Fibroblast of the conjunctiva (primary cell): ENCODE data around the gene ZNF101.

Experiments used
- DNase-seq: peaks from one replicate; pipeline ENCODE4 v3.0.0-alpha.2; 2010; ENCODE audit warnings: low read depth

ZNF101 gene

DNA sequence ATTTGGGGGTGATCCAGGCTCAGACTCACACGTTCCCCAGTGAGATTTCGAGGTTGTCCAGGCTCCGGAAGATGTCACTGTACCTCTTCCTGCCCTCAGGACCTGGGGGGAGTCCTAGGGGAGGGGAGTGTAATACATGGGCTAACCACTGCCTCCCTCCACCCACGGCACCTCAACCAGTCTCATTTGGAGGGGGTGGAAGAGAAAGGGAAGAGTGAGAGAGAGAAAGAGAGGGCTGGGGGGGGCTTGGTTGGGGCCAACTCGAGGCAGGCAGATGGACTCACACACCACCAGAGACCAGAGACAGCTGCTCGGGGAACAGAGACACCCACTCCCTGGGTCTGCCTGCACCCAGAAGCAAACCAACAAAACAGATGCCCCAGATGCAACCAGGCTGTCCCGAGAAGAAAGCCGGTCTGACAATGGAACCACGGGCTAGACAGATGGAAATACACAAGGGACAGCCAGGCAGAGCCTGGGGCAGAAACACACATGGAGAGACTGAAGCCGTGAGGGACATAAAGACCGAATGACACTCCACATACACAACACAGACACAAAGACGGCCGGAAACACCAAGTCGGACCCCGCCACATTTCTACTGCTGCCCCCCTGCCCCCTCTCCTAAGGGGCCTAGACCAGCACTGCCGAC is 26.0 kb upstream of the ZNF101 start:
- no peak for DNase-seq

DNA sequence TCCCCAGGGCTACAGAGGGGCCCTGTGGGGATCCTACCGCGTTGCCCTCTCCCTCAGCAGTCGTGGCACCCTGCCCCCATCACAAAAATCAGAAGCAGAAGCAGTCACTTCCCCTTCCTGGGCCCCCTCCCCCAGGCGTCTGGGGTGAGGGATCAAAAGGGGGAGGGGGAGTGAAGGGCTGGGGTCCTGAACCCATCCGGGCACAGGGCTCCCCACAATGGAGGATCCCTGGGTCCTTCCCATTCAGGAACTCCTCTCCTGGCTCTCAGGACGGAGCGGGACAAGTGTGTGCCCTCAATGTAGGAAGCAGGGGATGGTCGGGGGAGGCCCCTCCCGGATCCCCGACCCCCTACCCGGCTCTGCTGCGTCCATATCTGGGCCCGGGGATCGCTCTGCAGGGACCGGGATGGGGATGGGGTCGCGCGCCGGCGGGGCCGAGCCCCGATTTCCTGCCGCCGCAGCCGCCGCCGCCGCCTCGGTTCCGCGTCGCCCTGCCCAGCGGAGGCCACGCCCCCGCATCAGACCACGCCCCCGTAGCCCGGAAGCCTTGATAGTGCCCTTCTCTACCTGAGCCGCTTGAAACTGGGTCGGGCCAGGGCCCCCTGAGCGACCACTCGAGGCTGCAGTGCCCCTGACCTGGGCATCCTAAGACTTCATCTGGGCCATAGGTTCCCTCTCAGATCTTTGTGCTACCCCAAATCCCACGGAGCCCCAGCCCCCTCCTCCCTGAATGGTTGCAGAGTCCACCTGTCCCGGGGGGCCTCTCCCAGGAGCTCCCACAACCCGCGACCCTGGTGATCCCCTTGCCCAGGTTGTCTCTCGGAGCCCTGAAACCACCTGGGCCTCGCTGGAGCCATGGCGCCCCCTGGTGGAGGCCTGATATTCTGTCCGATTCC is 25.2 kb upstream of the ZNF101 start, which contains the start of gene GMIP:
GMIP (minus strand) TSS at position 500 of the 896 bp plus-strand sequence; CDS start at position 372, 128 bp downstream.
- no peak for DNase-seq

DNA sequence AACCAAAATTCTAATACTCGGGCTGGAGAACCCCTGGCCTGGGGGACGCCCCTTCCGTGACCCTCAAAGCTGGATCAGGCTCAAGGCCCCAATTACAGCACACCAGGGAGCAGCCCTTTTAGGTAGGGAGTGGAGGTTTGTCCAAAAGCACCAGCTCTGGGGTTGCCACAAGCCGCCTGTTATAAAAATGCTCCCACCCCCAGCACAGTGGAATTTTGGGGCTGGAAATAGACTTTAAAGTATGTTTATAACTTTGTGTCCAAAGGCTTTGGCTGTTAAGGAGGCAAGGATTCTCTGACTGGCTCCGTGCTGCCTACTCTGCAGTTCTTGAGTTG is 24.6 kb upstream of the ZNF101 start:
- DNase-seq, result no peak

DNA sequence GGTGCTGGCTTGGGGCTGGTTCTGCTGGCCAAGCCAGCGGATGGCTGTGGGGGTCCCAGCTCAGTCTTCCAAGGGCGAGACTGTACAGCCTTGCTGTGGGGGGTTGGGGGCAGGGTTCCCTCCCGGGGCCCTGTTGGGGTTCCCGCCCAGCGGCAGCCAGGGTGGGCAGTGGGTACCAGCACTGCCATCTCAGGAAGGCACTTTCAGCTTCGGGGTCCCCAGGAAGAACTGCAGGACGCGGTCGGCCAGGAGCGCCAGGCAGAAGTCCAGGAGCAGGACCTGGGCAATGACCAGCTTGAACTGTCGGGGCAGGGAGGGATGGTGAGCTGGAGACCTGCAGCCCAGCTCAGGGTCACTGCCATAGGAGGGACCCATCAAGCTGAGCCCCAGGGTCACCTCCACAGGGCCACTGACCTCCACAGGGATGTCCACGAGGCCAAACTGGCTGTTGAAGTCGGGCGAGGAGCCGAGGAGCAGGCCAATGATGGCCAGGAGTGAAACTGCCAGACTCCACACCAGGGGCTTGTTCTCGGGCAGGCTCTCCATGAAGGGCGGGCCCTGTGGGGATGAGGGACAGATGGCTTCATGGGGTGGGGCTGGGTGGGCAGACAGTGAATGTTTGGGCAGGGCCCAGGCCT is 23.3 kb upstream of the ZNF101 start:
- DNase-seq, result no peak

DNA sequence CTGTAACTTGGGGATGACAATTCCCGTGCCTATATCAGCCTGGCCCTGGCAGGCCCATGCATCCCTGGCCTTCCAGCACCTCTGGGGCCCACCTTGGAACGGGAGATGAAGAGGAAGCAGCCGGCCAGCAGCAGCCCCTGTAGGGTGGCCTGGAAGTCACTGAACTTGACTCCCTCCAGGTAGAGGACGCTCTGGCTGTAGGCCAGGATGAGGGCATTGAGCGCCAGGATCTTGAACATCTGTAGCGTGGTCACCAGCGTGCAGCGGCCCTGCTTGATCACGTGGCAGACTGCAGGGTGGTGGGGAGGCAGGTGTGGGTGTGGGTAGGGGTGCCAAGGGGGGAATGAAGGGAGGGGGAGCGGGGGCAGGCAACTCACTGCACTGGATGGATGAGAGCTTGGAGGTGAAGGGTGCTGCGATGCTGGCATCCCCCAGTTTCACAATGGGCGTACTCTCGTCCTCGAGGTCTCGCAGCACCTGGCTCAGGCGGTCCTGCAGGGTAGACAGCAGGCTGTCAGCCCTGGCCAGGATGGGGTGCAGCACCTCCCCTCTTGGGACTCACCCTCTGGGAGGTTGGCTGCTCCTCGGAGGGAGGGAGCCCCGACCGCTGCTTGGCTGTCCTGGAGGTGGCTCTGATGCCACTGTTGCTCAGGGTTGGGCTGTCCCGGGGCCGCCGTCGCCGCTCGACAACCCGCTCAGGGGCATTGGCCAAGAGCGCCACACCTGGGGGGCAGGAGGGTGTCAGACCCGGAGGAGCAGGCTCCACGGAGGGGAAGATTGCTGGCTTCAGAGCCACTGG is 21.4 kb upstream of the ZNF101 start:
- DNase-seq, result no peak

DNA sequence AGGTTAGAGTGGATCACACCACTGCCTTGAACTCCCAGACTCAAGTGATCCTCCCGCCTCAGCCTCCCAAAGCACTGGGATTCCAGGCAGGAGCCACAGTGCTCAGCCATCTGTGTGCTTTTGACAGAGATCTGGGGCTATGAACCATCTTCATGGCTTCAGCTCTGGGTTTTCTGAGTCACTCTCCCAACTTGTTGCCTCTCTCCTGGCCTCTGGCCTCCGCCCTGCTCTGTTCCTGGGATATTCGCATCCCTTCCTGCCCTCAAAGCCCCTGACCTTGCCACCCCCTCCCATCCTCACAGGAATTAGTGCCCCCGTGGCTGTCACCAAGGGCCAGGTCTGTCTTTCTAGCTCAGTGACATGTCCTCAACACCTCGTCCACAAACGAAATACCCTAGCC is 19.5 kb upstream of the ZNF101 start:
- DNase-seq, result no peak

DNA sequence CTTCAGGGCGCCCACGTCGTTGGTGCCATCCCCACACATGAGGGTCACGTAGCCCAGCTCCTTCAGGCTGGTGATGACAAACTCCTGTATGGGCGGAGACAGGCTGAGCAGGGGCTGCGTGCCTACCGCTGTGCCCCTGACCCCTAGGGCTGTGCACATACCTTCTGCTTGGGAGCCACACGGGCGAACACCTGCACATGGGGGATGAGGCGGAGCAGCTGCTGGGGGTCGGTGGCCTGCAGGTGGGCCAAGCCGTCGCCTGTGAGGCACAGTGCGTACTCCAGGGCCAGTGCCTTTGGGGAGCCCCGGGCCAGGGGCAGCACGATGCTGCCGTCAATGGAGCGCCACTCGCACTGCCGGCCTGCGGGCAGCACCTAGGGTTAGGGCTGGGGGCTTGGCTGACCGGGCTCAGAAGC is 19.1 kb upstream of the ZNF101 start:
- DNase-seq, result no peak

DNA sequence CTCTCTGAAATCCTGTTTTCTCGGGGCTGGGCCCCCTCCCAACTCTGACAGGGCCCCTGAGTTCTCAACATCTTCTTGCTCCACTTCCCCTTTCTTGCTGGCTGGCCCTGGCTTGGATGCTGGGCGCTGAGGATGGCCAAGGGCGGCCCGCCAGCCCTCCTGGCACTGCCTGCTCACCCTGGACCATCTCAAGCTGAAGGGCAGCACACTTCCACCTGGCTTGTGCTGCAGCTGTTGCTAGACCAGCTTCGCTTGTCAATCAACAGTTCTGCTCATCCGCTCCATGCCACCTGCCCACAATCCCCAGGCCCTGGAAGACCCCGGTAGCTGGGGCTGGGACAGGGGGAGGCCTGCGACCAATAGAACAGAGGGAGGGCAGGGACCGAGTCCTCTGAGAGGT is 18.3 kb upstream of the ZNF101 start:
- no peak for DNase-seq

DNA sequence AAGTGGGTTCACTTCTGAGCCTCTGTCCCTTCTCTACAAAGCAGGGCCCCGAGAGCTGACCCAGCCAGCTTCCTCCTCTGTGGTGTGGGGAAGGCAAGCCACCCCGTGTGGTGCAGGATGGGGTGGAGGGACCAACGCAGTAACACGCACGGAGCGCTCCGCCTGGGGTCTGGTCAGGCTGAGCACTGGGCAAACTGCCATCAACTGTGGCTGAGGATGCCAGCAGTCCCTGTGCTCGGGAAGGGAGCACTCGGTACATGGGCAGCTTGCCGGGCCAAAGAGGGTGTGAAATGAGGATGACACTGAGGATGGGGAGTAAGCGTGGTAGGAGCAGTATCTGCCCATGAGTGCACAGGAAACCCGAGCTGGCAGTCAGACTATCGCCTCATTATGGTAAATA is 17.6 kb upstream of the ZNF101 start:
- DNase-seq, result no peak

DNA sequence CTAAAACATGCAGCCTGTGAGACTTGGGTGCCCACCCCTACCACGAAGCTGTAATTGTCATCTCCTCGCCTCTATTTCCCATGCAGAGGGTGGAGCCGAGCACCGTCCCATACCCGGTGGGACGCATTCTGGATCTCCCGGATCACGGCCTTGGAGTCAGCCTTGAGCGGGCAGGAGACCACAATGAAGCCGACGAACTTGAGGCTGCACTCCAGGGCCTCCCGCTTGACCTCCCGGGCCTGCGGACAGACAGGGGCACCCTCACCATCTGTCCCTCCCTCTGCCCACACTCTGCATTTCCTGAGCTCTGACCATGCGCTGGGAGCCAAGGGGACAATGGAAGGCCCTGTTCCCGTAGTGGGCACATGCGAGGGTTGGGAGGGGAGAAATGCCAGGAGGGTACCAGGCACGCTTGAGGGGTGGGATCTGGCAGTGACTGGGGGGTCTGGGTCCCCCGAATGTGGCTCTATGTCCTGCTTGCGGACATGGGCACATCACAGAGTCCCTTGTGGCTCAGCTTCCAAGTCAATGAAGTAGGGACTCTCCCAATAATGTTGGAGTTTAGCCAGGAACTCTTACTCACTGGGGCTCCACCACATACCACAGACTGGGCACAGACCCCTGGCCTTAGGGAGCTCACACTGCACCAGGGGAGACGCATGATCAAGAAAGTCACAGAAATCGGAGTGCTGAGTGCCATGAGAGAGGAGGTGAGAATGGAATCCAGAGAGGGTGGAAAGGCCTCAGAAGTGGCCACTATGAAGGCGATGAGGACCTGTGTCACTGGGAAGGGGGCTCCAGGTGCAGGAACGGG is 15.9 kb upstream of the ZNF101 start:
- DNase-seq, result no peak

DNA sequence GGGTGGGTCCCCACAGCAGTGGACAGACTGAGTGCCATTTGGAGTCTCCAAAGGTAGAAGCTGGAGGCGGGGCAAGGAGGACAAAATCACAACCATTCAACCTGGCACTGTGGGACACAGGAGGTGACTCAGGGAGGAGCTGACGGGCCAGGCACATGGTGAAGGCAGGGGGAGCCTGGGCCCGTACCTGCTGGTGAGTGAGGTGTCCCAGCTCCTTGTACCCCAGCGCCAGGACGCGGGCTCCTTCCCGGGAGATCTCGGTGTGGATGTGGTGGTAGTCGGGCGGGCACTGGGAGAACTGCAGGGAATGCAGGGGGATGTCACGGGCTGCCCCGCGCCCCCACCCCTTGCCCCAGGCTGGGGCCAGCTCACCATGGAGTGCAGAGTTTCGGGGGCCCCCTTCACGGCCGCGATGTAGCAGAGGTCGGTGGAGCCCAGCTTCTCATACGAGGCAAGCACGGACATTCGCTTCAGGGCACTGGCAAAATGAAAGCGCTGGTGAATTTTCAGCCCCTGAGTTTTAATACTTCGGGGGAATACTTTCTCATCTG is 15.0 kb upstream of the ZNF101 start:
- no peak for DNase-seq

DNA sequence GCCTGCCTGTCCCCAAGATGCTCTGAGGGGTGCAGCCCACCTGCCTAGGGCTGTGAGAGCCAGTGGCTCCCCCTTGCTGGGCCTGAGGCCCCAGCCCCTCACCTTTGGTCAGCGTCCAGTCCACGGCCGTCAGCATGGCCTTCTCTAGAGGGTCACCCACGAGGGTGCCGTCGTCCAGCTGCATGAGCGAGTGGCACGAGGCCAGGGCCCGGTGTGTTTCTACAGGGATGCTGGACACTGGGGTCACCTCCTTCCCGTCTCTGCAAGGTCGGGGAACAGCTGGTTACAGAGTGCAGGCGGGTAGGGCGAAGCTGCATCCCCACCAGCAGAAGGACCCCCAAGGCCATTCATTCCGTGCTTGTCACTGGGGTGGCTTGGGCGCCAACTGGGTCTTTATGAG is 14.2 kb upstream of the ZNF101 start:
- no peak for DNase-seq

DNA sequence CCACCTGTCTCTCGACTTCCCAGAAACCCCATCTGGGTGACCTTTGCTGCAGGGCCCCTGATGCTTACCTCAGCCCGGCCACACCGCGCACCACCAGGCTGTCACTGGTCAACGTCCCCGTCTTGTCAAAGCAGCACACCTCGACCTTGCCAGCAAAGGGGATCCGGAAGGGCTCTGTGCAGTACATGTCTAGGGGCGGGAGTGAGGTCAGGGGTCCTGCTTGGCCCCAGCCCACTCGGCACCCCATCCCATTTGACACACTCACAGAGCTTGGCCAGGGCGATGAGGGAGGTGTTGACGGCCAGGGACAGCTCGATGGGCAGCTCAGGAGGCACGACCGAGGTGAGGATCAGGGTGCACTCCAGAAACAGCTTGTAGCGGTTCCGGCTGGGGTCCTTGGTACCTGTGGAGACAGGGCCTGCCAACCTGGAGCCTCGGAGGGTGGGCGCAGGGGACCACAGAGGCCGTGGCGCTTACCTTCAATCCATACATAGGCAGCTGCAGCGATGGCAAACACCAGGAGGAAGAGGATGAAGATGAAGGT is 13.5 kb upstream of the ZNF101 start:
- DNase-seq, result no peak

DNA sequence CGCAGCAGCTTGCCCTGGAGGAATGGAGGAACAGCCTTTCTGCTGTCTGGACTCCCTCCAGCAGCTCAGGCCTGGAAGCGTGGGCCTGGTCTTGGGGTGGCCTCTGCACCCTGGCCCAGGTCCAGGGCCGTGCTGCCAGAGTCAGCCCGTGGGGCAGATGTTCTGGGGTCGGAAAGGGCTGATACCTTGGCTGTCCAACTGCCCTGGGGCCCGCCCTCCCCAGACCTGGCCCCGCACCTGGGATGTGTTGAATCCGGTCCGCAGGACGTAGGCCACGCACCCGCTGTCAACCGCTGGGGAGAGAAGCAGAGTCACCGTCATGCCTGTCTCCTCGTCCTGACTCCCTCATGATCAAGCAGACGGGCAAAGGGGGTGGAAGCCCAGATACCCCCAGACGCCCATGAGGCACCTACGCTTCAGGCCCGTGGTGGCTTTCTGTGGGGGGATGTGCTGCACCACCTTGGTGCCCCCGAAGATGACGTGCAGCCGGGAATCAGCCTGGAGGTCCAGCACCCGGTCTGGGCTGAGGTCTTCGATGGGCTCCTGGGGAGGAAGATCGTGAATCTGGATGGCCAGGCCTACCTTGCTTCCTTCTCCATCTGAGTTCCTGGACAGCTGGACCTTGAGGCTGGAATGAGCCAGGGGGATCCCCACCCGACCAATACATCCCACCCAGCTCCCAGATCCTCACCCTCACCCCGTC is 12.8 kb upstream of the ZNF101 start:
- DNase-seq, result no peak

DNA sequence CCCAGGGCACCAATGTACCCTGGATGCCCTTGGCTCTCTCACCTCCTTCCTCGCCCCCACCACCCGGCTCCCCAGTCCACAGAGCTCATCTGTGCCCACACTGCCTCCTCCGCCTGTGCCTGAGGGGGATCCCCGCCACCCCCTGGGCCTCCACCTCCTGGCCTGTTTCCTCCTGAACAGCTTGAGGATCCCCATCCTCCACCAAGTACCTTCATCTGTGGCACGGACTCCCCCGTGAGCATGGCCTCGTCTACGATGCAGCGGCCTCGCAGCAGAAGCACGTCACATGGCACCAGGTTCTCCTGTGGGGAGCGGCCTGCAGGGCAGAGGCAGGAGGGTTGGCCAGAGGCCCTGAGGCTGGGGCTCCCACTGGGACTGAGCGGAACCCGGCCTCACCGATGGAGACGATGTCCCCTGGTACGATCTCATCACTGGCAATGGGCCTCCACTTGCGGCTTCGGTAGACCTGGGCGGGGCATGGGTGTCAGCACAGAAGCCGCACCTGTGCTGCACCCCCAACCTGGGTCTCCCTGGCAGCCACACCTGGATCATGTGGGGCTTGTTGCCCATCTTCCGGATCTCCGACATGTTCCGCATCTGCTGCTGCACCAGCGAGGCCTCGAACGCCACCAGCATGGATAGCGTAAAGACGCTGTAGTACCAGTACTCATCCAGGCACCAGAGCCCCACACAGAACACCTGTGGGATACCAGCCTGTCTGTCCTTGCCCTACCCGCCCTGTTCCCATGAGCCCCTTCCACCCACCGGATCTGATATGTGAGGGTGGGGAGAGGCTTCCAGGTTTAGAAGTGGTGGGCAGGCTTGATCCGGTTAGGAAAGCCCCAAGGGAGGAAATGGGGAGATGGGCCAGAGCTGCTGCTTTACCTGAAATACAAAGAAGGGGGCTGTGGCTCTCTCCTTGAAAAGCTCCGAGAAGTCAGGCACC is 11.9 kb upstream of the ZNF101 start:
- no peak for DNase-seq

DNA sequence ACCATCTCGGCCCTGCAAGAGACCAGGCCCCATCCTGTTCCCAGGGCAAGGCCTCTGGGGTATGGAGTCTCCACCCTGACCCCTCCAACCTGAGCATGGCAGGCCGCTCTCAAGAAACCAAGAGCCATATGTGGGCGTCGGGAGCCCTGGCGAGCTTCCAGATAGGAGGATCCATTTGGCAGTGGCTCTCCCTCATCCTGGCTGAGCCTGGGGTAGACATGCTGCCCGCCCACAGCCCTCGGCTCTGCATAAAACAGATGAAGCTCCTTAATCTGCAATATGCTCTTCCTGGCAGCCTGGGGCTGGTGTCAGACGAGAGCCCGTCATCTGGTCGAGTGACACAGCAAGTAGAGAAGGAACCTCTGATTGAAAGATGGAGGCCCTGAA is 11.2 kb upstream of the ZNF101 start:
- no peak for DNase-seq

DNA sequence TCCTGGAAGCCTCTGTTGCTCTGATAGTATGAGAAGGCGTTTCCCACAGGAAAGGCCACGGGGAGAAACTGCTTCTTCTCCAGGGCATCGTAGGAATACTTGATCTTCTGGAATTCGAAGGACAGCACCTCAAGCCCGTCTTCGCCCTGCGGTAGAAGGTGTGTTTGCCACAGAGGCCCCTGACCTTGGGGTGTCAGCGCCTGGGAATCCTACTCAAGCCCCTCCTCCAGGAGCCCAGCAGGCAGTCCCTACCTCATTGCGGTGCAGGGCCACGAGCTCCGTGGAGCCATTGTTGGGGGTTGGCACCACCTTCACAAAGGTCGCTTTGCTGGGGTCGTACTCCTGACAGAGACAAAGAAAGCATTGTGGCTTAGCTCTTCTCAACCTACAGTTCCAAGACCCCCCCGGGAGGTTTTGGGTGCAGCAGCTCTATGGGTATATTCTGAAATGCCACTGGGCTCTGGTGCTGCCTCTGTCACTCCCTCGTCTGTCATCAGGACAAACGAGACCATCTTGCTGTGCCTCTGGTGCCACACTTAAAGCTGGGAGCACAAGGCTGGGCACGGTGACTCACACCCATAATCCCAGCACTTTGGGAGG is 8.9 kb upstream of the ZNF101 start:
- DNase-seq, result no peak

DNA sequence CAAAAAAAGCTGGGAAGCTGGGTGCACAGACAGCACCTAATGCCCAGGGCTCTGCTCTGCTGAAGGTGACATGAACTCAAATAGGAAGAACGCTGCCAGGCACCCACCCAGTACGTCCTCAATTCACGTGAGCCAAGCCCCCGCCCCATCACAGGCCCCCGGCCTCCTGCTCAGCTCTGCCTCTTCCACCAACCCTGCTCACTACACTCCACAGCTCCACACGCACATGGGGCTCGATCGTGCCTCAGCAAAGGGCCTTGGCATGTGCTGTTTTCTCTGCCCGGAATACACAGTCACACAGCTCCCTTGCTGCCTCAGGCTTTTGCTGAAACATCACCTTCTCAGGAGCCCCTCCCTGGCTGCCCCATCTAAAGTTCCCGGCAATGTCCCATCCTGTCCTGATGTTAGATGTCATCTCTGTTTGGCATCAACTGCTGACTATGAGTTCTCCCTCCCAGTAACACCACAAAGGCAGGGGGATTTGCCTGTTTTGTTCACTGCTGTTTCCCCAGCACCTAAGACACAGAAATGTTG is 7.4 kb upstream of the ZNF101 start:
- DNase-seq, result no peak
